ENCODE measurements around the gene CHFR.
"Not testable (repeated sequence)": the region's sequence is repeated elsewhere in the genome, so short reads cannot be mapped to it uniquely, and the experiment has no call there.

Gene CHFR

GRCh38 chr12:132836795-132837331, 50.5 kb downstream of the CHFR start:
- H3K9me2 ChIP-seq (replicated peaks; ENCODE audit: low read depth, low read length): no peaks in the 10 kb centered on the region
- H3K9ac ChIP-seq (ENCODE audit: low read depth, low read length, poor library complexity, severe bottlenecking): no peak overlapping the region
- H3K27me3 ChIP-seq (ENCODE audit: insufficient read depth, low read length, poor library complexity, severe bottlenecking): no peaks in the 10 kb centered on the region
- peak overlapping the region; percentile 40 for H3K4me2 ChIP-seq (ENCODE audit: low read depth, low read length, poor library complexity, severe bottlenecking)
- no peaks in the 10 kb centered on the region for H3F3A ChIP-seq (ENCODE audit: low read depth)
- no peaks in the 10 kb centered on the region for H3K79me2 ChIP-seq (ENCODE audit: insufficient read depth, low read length)
- no peaks in the 10 kb centered on the region for H4K20me1 ChIP-seq (ENCODE audit: insufficient read depth, low read length, poor library complexity, severe bottlenecking)
- H2AFZ ChIP-seq (ENCODE audit: low read length): no peak overlapping the region
- no peak overlapping the region for H3K4me3 ChIP-seq (ENCODE audit: low read length, poor library complexity, severe bottlenecking)
- TF ChIP-seq, protein P1, sequence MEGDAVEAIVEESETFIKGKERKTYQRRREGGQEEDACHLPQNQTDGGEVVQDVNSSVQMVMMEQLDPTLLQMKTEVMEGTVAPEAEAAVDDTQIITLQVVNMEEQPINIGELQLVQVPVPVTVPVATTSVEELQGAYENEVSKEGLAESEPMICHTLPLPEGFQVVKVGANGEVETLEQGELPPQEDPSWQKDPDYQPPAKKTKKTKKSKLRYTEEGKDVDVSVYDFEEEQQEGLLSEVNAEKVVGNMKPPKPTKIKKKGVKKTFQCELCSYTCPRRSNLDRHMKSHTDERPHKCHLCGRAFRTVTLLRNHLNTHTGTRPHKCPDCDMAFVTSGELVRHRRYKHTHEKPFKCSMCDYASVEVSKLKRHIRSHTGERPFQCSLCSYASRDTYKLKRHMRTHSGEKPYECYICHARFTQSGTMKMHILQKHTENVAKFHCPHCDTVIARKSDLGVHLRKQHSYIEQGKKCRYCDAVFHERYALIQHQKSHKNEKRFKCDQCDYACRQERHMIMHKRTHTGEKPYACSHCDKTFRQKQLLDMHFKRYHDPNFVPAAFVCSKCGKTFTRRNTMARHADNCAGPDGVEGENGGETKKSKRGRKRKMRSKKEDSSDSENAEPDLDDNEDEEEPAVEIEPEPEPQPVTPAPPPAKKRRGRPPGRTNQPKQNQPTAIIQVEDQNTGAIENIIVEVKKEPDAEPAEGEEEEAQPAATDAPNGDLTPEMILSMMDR (conservative IDR thresholded peaks at IDR 0.05; ENCODE audit: low read length): no peak
- TF ChIP-seq EZH2phosphoT487 (IDR thresholded peaks at IDR 0.05; ENCODE audit: borderline replicate concordance): no peak
- no peaks in the 10 kb centered on the region for H3K36me3 ChIP-seq (ENCODE audit: insufficient read depth, low read length)
- no peaks in the 10 kb centered on the region for H3K9me3 ChIP-seq (ENCODE audit: insufficient read depth, low read depth, low read length)
- H3K4me1 ChIP-seq (ENCODE audit: insufficient read depth, low read length, poor library complexity, severe bottlenecking): peaks cover 14% of the 10 kb centered on the region

GRCh38 chr12:132836230-132836629, 51.2 kb downstream of the CHFR start:
- H3K9me2 ChIP-seq (replicated peaks; ENCODE audit: low read depth, low read length); H3K9ac ChIP-seq (ENCODE audit: low read depth, low read length, poor library complexity, severe bottlenecking); H2AFZ ChIP-seq (ENCODE audit: low read length); H3K79me2 ChIP-seq (ENCODE audit: insufficient read depth, low read length); H4K20me1 ChIP-seq (ENCODE audit: insufficient read depth, low read length, poor library complexity, severe bottlenecking); H3K4me3 ChIP-seq (ENCODE audit: low read length, poor library complexity, severe bottlenecking); H3K36me3 ChIP-seq (ENCODE audit: insufficient read depth, low read length); H3K9me3 ChIP-seq (ENCODE audit: insufficient read depth, low read depth, low read length); H3K4me2 ChIP-seq (ENCODE audit: low read depth, low read length, poor library complexity, severe bottlenecking); H3K27me3 ChIP-seq (ENCODE audit: insufficient read depth, low read length, poor library complexity, severe bottlenecking); H3F3A ChIP-seq (ENCODE audit: low read depth): not testable (repeated sequence)
- H3K4me1 ChIP-seq (ENCODE audit: insufficient read depth, low read length, poor library complexity, severe bottlenecking): peaks cover 14% of the 10 kb centered on the region

- Histone ChIP-seq H3K9me3 (ENCODE audit: insufficient read depth, low read depth, low read length) (no peaks in the 10 kb centered on the region), H4K20me1 (ENCODE audit: insufficient read depth, low read length, poor library complexity, severe bottlenecking) (no peaks in the 10 kb centered on the region), H3K79me2 (ENCODE audit: insufficient read depth, low read length) (no peaks in the 10 kb centered on the region), H3K4me3 (ENCODE audit: low read length, poor library complexity, severe bottlenecking) (no peak overlapping the region), H3F3A (ENCODE audit: low read depth) (no peaks in the 10 kb centered on the region), H2AFZ (ENCODE audit: low read length) (no peak overlapping the region), H3K9me2 (replicated peaks; ENCODE audit: low read depth, low read length) (no peaks in the 10 kb centered on the region), H3K36me3 (ENCODE audit: insufficient read depth, low read length) (no peaks in the 10 kb centered on the region), H3K4me1 (ENCODE audit: insufficient read depth, low read length, poor library complexity, severe bottlenecking) (peaks cover 14% of the 10 kb centered on the region), H3K9ac (ENCODE audit: low read depth, low read length, poor library complexity, severe bottlenecking) (no peak overlapping the region), H3K27me3 (ENCODE audit: insufficient read depth, low read length, poor library complexity, severe bottlenecking) (no peaks in the 10 kb centered on the region), H3K4me2 (ENCODE audit: low read depth, low read length, poor library complexity, severe bottlenecking) (no peak overlapping the region)
- TF ChIP-seq, protein P1 (conservative IDR thresholded peaks at IDR 0.05; ENCODE audit: low read length): no peak
- TF ChIP-seq EZH2phosphoT487 (IDR thresholded peaks at IDR 0.05; ENCODE audit: borderline replicate concordance): no peak
Observed at GRCh38 chr12:132835076-132836025, 52.1 kb downstream of the CHFR start.

Data from Loucy (cell line).